ENCODE measurements around the gene C11orf52.

DNA sequence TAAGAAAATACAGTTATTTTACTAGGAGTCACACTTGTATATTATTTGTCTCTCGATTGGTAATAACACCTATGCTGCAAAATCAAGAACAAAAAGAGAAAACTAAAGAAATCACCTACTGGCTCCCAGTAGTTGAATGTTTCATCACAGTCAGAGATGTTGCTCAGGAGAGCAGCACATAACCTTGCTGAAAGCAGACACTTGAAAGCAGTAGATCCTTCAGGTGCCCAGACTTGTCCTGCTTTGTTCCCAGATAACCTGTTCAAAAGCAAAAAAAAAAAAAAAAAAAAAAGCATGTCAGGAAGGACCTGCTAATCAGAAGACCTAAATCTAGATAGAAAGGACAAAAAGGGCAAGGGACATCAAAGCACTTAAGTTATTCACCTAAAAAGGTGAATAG, 48.6 kb upstream of the C11orf52 start:
- no peak for TF ChIP-seq POLR2A (IDR thresholded peaks at IDR 0.05)
- TF ChIP-seq, protein P1, sequence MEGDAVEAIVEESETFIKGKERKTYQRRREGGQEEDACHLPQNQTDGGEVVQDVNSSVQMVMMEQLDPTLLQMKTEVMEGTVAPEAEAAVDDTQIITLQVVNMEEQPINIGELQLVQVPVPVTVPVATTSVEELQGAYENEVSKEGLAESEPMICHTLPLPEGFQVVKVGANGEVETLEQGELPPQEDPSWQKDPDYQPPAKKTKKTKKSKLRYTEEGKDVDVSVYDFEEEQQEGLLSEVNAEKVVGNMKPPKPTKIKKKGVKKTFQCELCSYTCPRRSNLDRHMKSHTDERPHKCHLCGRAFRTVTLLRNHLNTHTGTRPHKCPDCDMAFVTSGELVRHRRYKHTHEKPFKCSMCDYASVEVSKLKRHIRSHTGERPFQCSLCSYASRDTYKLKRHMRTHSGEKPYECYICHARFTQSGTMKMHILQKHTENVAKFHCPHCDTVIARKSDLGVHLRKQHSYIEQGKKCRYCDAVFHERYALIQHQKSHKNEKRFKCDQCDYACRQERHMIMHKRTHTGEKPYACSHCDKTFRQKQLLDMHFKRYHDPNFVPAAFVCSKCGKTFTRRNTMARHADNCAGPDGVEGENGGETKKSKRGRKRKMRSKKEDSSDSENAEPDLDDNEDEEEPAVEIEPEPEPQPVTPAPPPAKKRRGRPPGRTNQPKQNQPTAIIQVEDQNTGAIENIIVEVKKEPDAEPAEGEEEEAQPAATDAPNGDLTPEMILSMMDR (IDR thresholded peaks at IDR 0.05) = no peak
